ENCODE results near the gene MYBPC2.

GRCh38 chr19:50514346-50515167 lies 81.9 kb downstream of the MYBPC2 start:
- TF ChIP-seq CTCF (IDR thresholded peaks at IDR 0.05) (no peak), POLR2AphosphoS5 (IDR thresholded peaks at IDR 0.05; ENCODE audit: low read depth, low read length) (no peak), REST (IDR thresholded peaks at IDR 0.05; ENCODE audit: insufficient read depth in 1 of 2, low read depth in 2 of 2, low read length in 1 of 2) (no peak)
